ENCODE measurements around the gene RAB31.
A peak's percentile ranks its signal among the peaks of the same experiment; 100 is the strongest.

Gene RAB31

DNA sequence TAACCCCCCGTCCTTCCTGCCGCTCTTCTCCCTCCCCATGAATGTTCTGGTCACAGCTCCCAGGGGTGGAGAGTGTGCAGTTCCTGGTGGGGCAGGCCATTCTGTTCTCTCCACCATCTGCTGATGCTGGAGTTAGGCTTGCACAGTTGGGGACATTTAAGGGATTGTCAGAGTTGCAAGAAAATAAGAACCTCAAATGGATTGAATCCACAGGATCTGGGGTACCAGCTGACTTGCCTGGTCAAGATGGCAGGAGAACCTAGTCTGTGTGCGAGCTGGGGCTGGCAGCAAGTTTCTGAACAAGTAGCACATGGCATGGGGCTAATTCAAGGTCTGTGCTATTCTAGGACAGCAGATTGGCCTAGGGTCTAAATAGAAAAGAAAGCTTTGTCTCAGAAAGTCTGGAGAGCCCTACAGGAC, 116.9 kb downstream of the RAB31 start:
- DNase-seq = no peak

GRCh38 chr18:9825571-9826073, 117.5 kb downstream of the RAB31 start:
- no peak for DNase-seq

- DNase-seq = no peak
Observed at GRCh38 chr18:9826685-9827084, 118.6 kb downstream of the RAB31 start.

DNA sequence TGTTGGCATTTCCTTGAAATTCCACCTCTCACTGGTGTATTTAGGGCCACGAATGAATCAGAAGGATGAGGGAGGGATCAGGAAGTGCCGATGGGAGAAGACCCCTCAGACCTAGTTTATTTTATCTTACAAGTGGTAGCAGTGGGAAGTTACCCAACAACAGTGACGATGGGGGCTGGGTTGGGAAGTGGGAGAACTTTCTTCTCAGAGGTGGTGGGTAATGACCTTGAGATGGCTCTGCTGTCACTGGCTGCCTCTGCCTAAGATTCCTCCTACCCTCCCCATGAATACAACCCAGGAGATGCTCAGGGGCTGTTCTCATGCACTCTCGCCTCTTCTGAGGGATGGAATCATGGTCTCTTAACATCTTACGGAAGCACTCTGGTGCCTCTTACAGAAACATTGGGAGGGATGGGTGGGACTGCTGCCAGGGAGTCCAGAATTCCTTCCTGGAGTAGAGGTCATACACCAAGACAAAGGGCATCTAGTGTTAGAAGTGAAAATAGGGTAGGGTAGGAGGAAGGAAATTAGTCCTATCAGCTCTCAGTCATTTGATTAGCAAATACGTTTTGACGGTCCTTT, 119.2 kb downstream of the RAB31 start:
- DNase-seq = no peak

GRCh38 chr18:9827793-9828505, 119.8 kb downstream of the RAB31 start:
- no peak for DNase-seq

DNA sequence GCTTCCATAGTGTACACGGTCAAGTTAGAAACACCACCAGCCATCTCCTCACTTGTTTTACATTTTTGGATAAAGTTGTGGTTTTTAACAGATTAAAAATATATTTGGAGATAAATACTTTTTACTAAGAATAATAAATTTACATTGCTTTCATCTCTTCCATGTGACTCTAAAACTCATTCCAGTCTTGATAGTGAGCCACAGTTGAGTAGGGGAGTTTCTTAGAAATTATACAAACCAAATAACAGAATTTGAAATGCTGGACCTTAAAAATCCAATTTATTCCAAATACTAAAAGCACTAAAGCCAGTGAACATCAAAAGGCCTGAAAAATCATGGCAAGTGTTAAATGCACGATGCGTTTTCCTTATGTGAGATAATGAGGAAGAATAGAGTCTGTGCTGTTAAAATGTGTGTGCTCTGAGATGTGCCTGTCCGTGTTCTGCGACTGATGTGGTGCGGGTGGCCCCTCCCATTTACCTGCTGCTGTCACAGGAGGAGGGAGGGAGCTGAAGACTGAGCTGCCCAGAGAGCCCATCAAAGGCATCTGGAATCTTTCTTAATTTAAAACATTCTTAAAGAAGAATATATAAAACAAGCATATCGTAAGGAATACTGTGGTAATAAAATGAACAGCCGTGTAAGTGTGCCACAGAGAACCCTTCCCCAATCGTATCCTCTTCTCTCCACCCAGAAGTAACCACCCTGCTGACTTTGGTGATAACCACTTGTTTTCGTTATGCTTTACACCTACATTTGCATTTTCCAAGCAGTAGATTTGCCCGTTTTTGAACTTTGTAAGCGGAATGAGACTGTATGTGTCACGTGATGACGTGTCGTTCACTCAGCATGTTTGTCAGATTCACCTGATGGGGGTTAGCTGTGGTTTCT, 120.7 kb downstream of the RAB31 start:
- no peak for DNase-seq

GRCh38 chr18:9829397-9829712, 121.3 kb downstream of the RAB31 start:
- DNase-seq = no peak

GRCh38 chr18:9831036-9831722, 123.1 kb downstream of the RAB31 start:
- DNase-seq = no peak

DNA sequence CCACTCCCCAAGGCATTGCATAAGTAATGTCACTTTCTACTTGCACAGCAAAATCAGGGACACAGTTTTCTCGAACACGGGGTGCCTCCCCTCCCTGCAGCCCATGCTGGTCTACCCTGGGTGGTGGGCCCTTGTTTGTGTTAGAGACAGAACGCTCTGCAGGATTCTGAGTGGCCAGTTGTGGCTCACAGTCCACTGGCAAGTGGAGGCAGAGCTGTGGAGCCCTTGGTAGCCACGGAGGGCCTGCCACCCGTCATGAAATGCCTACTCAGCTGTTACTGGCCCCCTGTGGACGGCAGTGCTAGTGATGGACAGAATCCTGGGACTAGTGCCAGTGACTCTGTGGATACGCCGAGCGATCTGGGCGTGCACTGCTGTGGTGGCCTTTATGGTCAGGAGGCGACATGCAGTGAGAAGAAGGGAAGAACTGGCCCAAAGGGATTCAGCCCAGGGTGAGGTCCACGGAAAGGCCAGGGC, 123.7 kb downstream of the RAB31 start:
- DNase-seq = no peak

DNA sequence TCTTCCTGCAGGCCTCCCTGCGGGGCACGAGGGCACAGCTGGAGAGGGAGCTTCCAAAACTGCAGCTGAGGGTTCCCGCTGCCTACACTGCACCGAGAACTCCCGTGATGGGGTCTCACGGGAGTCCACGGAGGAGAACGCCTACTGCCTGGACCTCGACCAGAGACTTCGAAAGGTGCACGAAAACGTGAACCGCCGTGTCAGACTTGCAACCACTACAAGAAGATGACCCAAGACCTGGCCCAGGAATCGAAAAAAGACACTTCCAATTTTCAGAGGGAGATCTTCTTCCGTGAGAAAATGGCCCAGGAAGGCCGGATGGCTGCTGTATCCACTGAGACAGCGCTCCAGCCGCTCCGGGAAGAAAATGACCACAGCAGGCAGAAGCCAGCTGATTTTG, 124.8 kb downstream of the RAB31 start:
- no peak for DNase-seq

GRCh38 chr18:9834551-9834950, 126.5 kb downstream of the RAB31 start:
- peak; percentile 4 for DNase-seq

GRCh38 chr18:9835113-9835755, 127.1 kb downstream of the RAB31 start:
- peak; percentile 82 for DNase-seq

DNA sequence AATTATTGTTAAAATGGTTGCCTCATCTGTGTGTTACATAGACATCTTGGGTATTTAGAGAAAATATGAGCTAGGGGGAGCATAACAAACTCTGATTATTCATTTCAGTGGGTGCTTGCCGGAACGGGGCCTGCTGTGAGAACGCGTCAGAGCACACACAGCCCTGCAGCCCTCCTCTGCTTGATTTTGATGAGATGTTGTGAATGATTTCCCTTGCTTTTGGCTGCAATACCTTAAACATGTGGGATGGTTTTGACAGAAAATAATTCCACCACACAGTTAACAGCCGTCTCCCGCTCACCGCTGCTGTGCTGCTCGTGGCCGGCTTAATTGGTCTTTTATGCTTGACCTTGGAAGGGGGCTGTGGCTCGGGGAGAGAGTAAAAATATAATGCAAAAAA, 127.7 kb downstream of the RAB31 start:
- no peak for DNase-seq

- no peak for DNase-seq
Observed at GRCh38 chr18:9838144-9838877, 130.2 kb downstream of the RAB31 start.

- DNase-seq = no peak
Observed at GRCh38 chr18:9839211-9839610, 131.1 kb downstream of the RAB31 start.

- no peak for DNase-seq
Observed at GRCh38 chr18:9839853-9840252, 131.8 kb downstream of the RAB31 start.

- no peak for DNase-seq
Observed at GRCh38 chr18:9841752-9842151, 133.7 kb downstream of the RAB31 start.

DNA sequence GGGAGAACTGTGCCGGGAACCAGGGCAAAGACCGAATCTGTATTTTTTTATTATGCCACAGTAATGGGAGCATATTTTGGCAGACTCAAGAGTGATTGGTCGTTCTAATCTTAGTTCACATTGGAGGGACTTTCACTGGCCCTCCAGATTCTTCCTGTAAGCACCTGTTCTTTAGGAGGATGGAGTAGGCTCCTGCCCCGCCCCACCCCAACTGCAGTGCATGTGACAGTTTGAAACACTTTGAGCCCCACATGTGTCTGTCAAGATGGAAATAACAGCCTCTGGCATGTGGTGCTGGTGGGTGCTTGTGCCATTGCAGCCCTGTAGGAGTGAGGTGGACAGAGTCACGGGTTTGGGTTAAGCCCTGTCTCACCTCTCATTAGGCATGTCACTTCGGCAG, 134.3 kb downstream of the RAB31 start:
- no peak for DNase-seq

GRCh38 chr18:9845256-9845655, 137.2 kb downstream of the RAB31 start:
- DNase-seq = no peak

DNA sequence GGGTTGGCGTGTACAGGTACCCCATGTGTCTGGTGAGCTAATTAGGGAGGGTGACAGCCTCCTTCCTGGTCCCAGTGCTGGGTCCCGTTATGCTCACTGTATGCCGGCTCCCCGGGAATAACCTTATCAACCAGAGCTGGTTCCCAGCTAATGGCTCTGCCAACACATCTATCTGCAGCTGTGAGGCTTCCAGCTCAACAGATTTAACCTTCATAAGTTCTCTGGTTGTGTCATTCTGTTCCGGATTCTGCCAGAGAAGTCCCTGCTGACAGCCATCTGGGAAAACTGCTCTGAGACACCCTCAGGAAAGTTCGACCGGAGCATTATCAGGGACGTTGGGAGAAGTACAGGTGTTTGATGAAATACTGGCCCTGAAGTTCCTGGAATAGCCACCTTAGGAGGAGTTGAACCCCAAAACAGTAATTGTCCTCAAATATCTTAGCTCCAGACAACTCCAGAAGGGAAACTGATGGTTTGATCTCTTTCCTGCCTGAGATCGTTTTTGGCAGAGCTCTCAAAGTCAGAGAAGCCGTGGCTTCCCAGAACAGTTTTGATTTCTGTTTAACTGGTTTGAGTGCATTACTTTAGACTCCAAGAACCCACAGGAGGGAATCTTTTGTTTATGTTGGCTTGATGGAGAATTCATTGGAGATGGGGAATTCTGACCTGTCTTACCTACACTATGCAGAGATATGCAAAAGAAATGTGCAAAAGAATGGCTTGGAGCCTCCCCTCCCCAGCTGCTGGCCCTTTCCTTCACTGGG, 138.2 kb downstream of the RAB31 start:
- no peak for DNase-seq

Measured in NCI-H524 treated with DMSO at 0.1 percent for 48 hours (cell line).